Neural progenitor cell (in vitro differentiated cells): ENCODE measurements around the gene IFI27L2. TPM values are rescaled to one million over a fixed set of nuclear protein-coding genes. Genes with fewer than 3 reads are reported as not detected.

Experiments
- DNase-seq: peaks from one replicate; pipeline ENCODE4 v3.0.0-alpha.2; 2016; ENCODE audit warnings: low spot score
- H2AFZ ChIP-seq: fragments of 200-600 bp; sonication (generic); replicated peaks from 2 replicates; pipeline ENCODE4 v1.6.1; 2016; ENCODE audit warnings: antibody characterized with exemption
- H3F3A ChIP-seq: fragments of 200-600 bp; sonication (generic); 2 replicates; pipeline ENCODE4 v1.6.1; 2016; ENCODE audit warnings: antibody characterized with exemption, low read depth
- H3K27ac ChIP-seq: fragments of 200-600 bp; sonication (generic); 2 replicates; pipeline ENCODE4 v1.5.1; 2016; ENCODE audit warnings: mild to moderate bottlenecking
- H3K27me3 ChIP-seq: fragments of 200-600 bp; sonication (generic); 2 replicates; pipeline ENCODE4 v1.6.1; 2016; ENCODE audit warnings: mild to moderate bottlenecking, moderate library complexity
- H3K36me3 ChIP-seq: fragments of 200-600 bp; sonication (generic); 2 replicates; pipeline ENCODE4 v1.5.1; 2016
- H3K4me1 ChIP-seq: fragments of 200-600 bp; sonication (generic); 2 replicates; pipeline ENCODE4 v1.6.1; 2016; ENCODE audit warnings: mixed run types
- H3K4me2 ChIP-seq: fragments of 200-600 bp; sonication (generic); 2 replicates; pipeline ENCODE4 v1.6.1; 2016
- H3K4me3 ChIP-seq: fragments of 200-600 bp; sonication (generic); 2 replicates; pipeline ENCODE4 v1.5.1; 2016
- H3K79me2 ChIP-seq: fragments of 200-600 bp; sonication (generic); 2 replicates; pipeline ENCODE4 v1.6.1; 2016; ENCODE audit warnings: low read depth
- H3K9ac ChIP-seq: fragments of 200-600 bp; sonication (generic); 2 replicates; pipeline ENCODE4 v1.6.1; 2016
- H3K9me3 ChIP-seq: fragments of 200-600 bp; sonication (generic); 2 replicates; pipeline ENCODE4 v1.5.1; 2016; ENCODE audit warnings: low read depth
- H4K20me1 ChIP-seq: fragments of 200-600 bp; sonication (generic); 2 replicates; pipeline ENCODE4 v1.6.1; 2016; ENCODE audit warnings: low read depth
- H3K27ac Mint-ChIP-seq: 3 replicates; pipeline ENCODE4 v1.8.0; 2021; ENCODE audit warnings: mixed read lengths
- H3K27me3 Mint-ChIP-seq: 2 replicates; pipeline ENCODE4 v1.8.0; 2022; ENCODE audit warnings: low read depth, mild to moderate bottlenecking, inconsistent platforms, moderate library complexity, mixed read lengths; ENCODE audit not compliant: insufficient read depth
- H3K36me3 Mint-ChIP-seq: 3 replicates; pipeline ENCODE4 v1.8.0; 2021; ENCODE audit warnings: mixed read lengths
- H3K4me1 Mint-ChIP-seq: 3 replicates; pipeline ENCODE4 v1.8.0; 2021; ENCODE audit warnings: mixed read lengths
- H3K4me3 Mint-ChIP-seq: 3 replicates; pipeline ENCODE4 v1.8.0; 2021; ENCODE audit warnings: mild to moderate bottlenecking, moderate library complexity, mixed read lengths
- H3K9me3 Mint-ChIP-seq: 3 replicates; pipeline ENCODE4 v1.8.0; 2020; ENCODE audit warnings: mixed read lengths
- EZH2 ChIP-seq: fragments of 200-600 bp; sonication (generic); IDR thresholded peaks from 2 replicates; pipeline ENCODE4 v1.6.1; 2017; ENCODE audit warnings: antibody characterized with exemption, mild to moderate bottlenecking, moderate library complexity
- EZH2phosphoT487 ChIP-seq: fragments of 200-600 bp; sonication (generic); IDR thresholded peaks from 2 replicates; pipeline ENCODE4 v1.6.1; 2017; ENCODE audit warnings: antibody characterized with exemption
- total RNA-seq: library from RNA; depleted of rRNA; stranded (reverse); fragments of >200 nt; gene quantifications from 2 replicates; pipeline ENCODE4 v1.2.3, GENCODE V29; 2015; ENCODE audit warnings: low replicate concordance
- TF ChIP-seq, protein P1 (sequence below): fragments of 200-600 bp; sonication (generic); IDR thresholded peaks from 2 replicates; pipeline ENCODE4 v1.5.1; 2017; ENCODE audit warnings: antibody characterized with exemption, mild to moderate bottlenecking

Gene IFI27L2
- total RNA-seq, 1 donor from 2014 or later: 24.7 TPM

GRCh38 chr14:94119071-94119470 lies 10.3 kb downstream of the IFI27L2 start:
- no peaks in the 10 kb centered on the region for H3K36me3 ChIP-seq
- no peaks in the 10 kb centered on the region for H3K79me2 ChIP-seq
- peaks cover 15% of the 10 kb centered on the region for H3K4me1 Mint-ChIP-seq
- no peak for TF ChIP-seq EZH2phosphoT487
- no peak for TF ChIP-seq EZH2
- TF ChIP-seq, protein P1, sequence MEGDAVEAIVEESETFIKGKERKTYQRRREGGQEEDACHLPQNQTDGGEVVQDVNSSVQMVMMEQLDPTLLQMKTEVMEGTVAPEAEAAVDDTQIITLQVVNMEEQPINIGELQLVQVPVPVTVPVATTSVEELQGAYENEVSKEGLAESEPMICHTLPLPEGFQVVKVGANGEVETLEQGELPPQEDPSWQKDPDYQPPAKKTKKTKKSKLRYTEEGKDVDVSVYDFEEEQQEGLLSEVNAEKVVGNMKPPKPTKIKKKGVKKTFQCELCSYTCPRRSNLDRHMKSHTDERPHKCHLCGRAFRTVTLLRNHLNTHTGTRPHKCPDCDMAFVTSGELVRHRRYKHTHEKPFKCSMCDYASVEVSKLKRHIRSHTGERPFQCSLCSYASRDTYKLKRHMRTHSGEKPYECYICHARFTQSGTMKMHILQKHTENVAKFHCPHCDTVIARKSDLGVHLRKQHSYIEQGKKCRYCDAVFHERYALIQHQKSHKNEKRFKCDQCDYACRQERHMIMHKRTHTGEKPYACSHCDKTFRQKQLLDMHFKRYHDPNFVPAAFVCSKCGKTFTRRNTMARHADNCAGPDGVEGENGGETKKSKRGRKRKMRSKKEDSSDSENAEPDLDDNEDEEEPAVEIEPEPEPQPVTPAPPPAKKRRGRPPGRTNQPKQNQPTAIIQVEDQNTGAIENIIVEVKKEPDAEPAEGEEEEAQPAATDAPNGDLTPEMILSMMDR: no peak
- H3K27me3 Mint-ChIP-seq: peaks cover 12% of the 10 kb centered on the region
- no peaks in the 10 kb centered on the region for H3K9me3 ChIP-seq
- H3K9ac ChIP-seq: no peak overlapping the region
- no peak overlapping the region for H2AFZ ChIP-seq
- no peak overlapping the region for H3K4me3 ChIP-seq
- no peak overlapping the region for H3K27ac ChIP-seq
- no peak for DNase-seq
- H3K9me3 Mint-ChIP-seq: peaks cover 6% of the 10 kb centered on the region
- H4K20me1 ChIP-seq: no peaks in the 10 kb centered on the region
- no peak overlapping the region for H3K4me3 Mint-ChIP-seq
- H3F3A ChIP-seq: no peaks in the 10 kb centered on the region
- no peak overlapping the region for H3K4me2 ChIP-seq
- H3K36me3 Mint-ChIP-seq: no peaks in the 10 kb centered on the region
- H3K27ac Mint-ChIP-seq: no peak overlapping the region
- no peaks in the 10 kb centered on the region for H3K4me1 ChIP-seq
- H3K27me3 ChIP-seq: no peaks in the 10 kb centered on the region

DNA sequence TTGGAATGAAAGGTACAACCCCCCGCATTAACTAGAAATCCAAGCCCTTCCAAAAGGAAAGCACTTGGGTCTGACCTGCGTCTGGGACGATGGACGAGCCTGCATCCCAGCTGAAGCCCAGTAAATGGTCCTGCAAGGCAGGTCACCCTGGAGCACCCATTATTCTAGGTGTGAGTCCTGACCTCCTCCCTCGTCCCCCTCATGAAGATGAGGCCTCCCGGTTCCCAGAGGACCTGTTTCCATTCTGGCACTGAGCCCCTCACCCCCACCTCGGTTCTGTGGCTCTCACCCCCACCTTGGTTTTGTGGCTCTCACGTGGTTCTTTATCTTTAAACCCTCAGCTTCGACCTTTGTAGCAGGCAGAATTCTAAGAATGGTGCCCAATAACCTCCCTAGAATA lies 11.5 kb downstream of the IFI27L2 start:
- no peak overlapping the region for H3K9ac ChIP-seq
- H3K4me3 ChIP-seq: no peak overlapping the region
- Mint-ChIP-seq H3K27me3 (peaks cover 12% of the 10 kb centered on the region), H3K27ac (no peak overlapping the region), H3K9me3 (peaks cover 6% of the 10 kb centered on the region), H3K36me3 (no peaks in the 10 kb centered on the region), H3K4me3 (no peak overlapping the region), H3K4me1 (peaks cover 16% of the 10 kb centered on the region)
- H2AFZ ChIP-seq: no peak overlapping the region
- DNase-seq: no peak
- H3K4me1 ChIP-seq: no peaks in the 10 kb centered on the region
- H3K36me3 ChIP-seq: no peaks in the 10 kb centered on the region
- no peaks in the 10 kb centered on the region for H3K9me3 ChIP-seq
- H3K79me2 ChIP-seq: no peaks in the 10 kb centered on the region
- TF ChIP-seq EZH2 (no peak), EZH2phosphoT487 (no peak)
- TF ChIP-seq, protein P1: no peak
- H3F3A ChIP-seq: no peaks in the 10 kb centered on the region
- no peak overlapping the region for H3K4me2 ChIP-seq
- H3K27ac ChIP-seq: no peak overlapping the region
- no peaks in the 10 kb centered on the region for H3K27me3 ChIP-seq
- no peaks in the 10 kb centered on the region for H4K20me1 ChIP-seq

DNA sequence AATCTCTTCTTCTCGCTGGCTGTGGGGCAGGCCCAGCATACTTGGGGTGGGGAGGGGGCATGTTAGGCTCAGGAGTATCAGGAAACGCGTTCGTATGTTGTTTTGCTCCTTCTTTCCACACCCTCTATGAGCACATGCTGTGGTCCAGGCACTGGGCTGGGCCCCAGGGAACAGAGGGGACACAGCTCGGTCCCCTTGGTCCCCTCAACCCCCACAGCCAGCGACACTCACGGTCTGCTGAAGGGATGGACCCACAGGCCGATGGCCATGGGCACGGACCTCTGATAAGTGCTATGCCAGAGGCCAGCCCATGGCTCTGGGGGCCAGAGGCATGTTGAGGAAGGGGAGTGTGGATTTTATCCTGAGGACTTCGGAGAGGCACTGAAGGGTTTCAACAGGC lies 12.7 kb downstream of the IFI27L2 start:
- H3K36me3 ChIP-seq: no peaks in the 10 kb centered on the region
- no peaks in the 10 kb centered on the region for H3K27me3 ChIP-seq
- Mint-ChIP-seq H3K4me1 (peaks cover 18% of the 10 kb centered on the region), H3K9me3 (peaks cover 6% of the 10 kb centered on the region), H3K36me3 (no peaks in the 10 kb centered on the region), H3K27ac (no peak overlapping the region), H3K4me3 (no peak overlapping the region), H3K27me3 (peaks cover 11% of the 10 kb centered on the region)
- no peaks in the 10 kb centered on the region for H3K9me3 ChIP-seq
- no peak for DNase-seq
- TF ChIP-seq, protein P1: no peak
- TF ChIP-seq EZH2phosphoT487 (no peak), EZH2 (no peak)
- no peaks in the 10 kb centered on the region for H4K20me1 ChIP-seq
- H3K79me2 ChIP-seq: no peaks in the 10 kb centered on the region
- H3K9ac ChIP-seq: no peak overlapping the region
- no peaks in the 10 kb centered on the region for H3K4me1 ChIP-seq
- no peak overlapping the region for H3K4me2 ChIP-seq
- no peak overlapping the region for H2AFZ ChIP-seq
- no peak overlapping the region for H3K27ac ChIP-seq
- no peaks in the 10 kb centered on the region for H3F3A ChIP-seq
- no peak overlapping the region for H3K4me3 ChIP-seq
